A549 (cell line): ENCODE results near the gene EXPH5. TPM values are rescaled to one million over a fixed set of nuclear protein-coding genes. Genes with fewer than 3 reads are reported as not detected.
"Not testable (repeated sequence)": the region's sequence is repeated elsewhere in the genome, so short reads cannot be mapped to it uniquely, and the experiment has no call there.

Source experiments
- ATAC-seq, 2 experiments: fragments of 200-7000 bp in 1 of 2; fragments of >200 bp in 1 of 2; cut with Nextera tagmentation in 1 of 2; cut with Tn5 transposase in 1 of 2; 3 replicates each; pipeline versions ENCODE4 v1.8.0 to v1.9.1; 2018 to 2020; ENCODE audit warnings: mild to moderate bottlenecking in 1 of 2, moderate library complexity in 1 of 2
- CTCF ChIA-PET: fragments of 300-600 bp; sonication (Branson Sonifier 250); formaldehyde crosslinking; extraction: SDS; loops from one replicate; lab custom pipeline; 2021; ENCODE audit warnings: antibody characterized with exemption, inconsistent platforms; lab: Yijun Ruan, JAX
- POLR2A ChIA-PET: fragments of 350-600 bp; formaldehyde crosslinking; extraction: SDS; loops from one replicate; lab custom pipeline; 2021; ENCODE audit warnings: antibody characterized with exemption, inconsistent platforms; lab: Yijun Ruan, JAX
- DNase-seq, 2 experiments: peaks; one replicate each; pipeline versions ENCODE4 v3.0.0 to v3.0.0-alpha.2; 2011 to 2016; ENCODE audit warnings: low read depth in 1 of 2, low spot score in 1 of 2
- FAIRE-seq: peaks from 2 replicates; lab custom pipeline; 2011; peaks lifted over from hg19 to GRCh38; lab: Jason Lieb, UNC
- H3K27ac ChIP-seq, 2 experiments: fragments of >200 bp; sonication (Bioruptor Twin); formaldehyde crosslinking; 3 replicates each; pipeline ENCODE4 v1.5.1; 2016 to 2017
- H3K4me1 ChIP-seq: fragments of >200 bp; sonication (Bioruptor Twin); formaldehyde crosslinking; 3 replicates; pipeline ENCODE4 v1.6.1; 2016
- H3K4me2 ChIP-seq: fragments of >200 bp; sonication (Bioruptor Twin); formaldehyde crosslinking; 3 replicates; pipeline ENCODE4 v1.6.1; 2016
- H3K4me3 ChIP-seq: fragments of >200 bp; sonication (Bioruptor Twin); formaldehyde crosslinking; 3 replicates; pipeline ENCODE4 v1.5.1; 2016
- H3K9me3 ChIP-seq: fragments of >200 bp; sonication (Bioruptor Twin); formaldehyde crosslinking; 3 replicates; pipeline ENCODE4 v1.6.1; 2016
- ATOH8 ChIP-seq: fragments of 250-450 bp; sonication (Bioruptor Pico); IDR thresholded peaks from 2 replicates; pipeline ENCODE4 v1.5.0; 2020; ENCODE audit warnings: low read depth, mild to moderate bottlenecking, moderate library complexity
- BHLHE40 ChIP-seq: IDR thresholded peaks from 2 replicates; pipeline ENCODE4 v1.6.1; 2012; ENCODE audit warnings: low read depth, low read length, inconsistent platforms
- CBX8 ChIP-seq: fragments of 200-600 bp; sonication (generic); IDR thresholded peaks from 2 replicates; pipeline ENCODE4 v1.6.1; 2016
- CHD2 ChIP-seq: fragments of 150-350 bp; IDR thresholded peaks from 2 replicates; pipeline ENCODE4 v1.6.1; 2014; ENCODE audit warnings: low read length; ENCODE audit not compliant: partially characterized antibody
- E2F6 ChIP-seq: IDR thresholded peaks from 2 replicates; pipeline ENCODE4 v1.6.1; 2012; ENCODE audit warnings: low read depth, borderline replicate concordance
- ESRRA ChIP-seq: fragments of 150-350 bp; IDR thresholded peaks from 2 replicates; pipeline ENCODE4 v1.6.1; 2014; ENCODE audit warnings: mild to moderate bottlenecking, low read length, borderline replicate concordance
- FOSL2 ChIP-seq, 2 experiments: fragments of 450-650 bp in 1 of 2; fragments of >200 bp in 1 of 2; sonication (Bioruptor Twin) in 1 of 2; formaldehyde crosslinking; IDR thresholded peaks; 2 replicates each; pipeline versions ENCODE4 v1.5.0 to v1.6.1; 2016 to 2020; ENCODE audit warnings: mild to moderate bottlenecking in 1 of 2, moderate library complexity in 1 of 2
- FOXS1 ChIP-seq: fragments of 250-450 bp; sonication (Bioruptor Pico); IDR thresholded peaks from 2 replicates; pipeline ENCODE4 v1.5.0; 2020; ENCODE audit warnings: mild to moderate bottlenecking, moderate library complexity
- HDAC2 ChIP-seq: fragments of 200-600 bp; sonication (generic); IDR thresholded peaks from 2 replicates; pipeline ENCODE4 v1.6.1; 2016
- HMGXB4 ChIP-seq: fragments of 250-450 bp; sonication (Bioruptor Pico); IDR thresholded peaks from 2 replicates; pipeline ENCODE4 v1.5.0; 2021; ENCODE audit warnings: mild to moderate bottlenecking, moderate library complexity, borderline replicate concordance
- HOXB13 ChIP-seq: fragments of 250-450 bp; sonication (Bioruptor Pico); IDR thresholded peaks from 2 replicates; pipeline ENCODE4 v1.5.0; 2020; ENCODE audit warnings: low read depth, mild to moderate bottlenecking, moderate library complexity
- JUN ChIP-seq, 2 experiments: fragments of >200 bp; sonication (Bioruptor Twin); formaldehyde crosslinking; IDR thresholded peaks; 2 replicates in 1 of 2; 3 replicates in 1 of 2; pipeline ENCODE4 v1.6.1; 2016 to 2017
- JUNB ChIP-seq: fragments of >200 bp; sonication (Bioruptor Twin); formaldehyde crosslinking; IDR thresholded peaks from 2 replicates; pipeline ENCODE4 v1.6.1; 2016
- KDM5A ChIP-seq: fragments of 200-600 bp; sonication (generic); IDR thresholded peaks from 2 replicates; pipeline ENCODE4 v1.6.1; 2016; ENCODE audit warnings: antibody characterized with exemption, mild to moderate bottlenecking
- MAFK ChIP-seq: fragments of 450-650 bp; IDR thresholded peaks from 2 replicates; pipeline ENCODE4 v1.6.1; 2014; ENCODE audit not compliant: partially characterized antibody
- MAX ChIP-seq: IDR thresholded peaks from 2 replicates; pipeline ENCODE4 v1.6.1; 2012
- NPAS2 ChIP-seq: fragments of 250-450 bp; sonication (Bioruptor Pico); IDR thresholded peaks from 2 replicates; pipeline ENCODE4 v1.8.0; 2022; ENCODE audit warnings: mild to moderate bottlenecking, moderate library complexity, borderline replicate concordance
- POLR2A ChIP-seq: IDR thresholded peaks from 2 replicates; pipeline ENCODE4 v1.6.1; 2012; ENCODE audit warnings: mild to moderate bottlenecking, low read length
- POLR2AphosphoS2 ChIP-seq: conservative IDR thresholded peaks from 2 replicates; pipeline ENCODE4 v1.6.1; 2012; ENCODE audit warnings: low read length, improper control_type of control experiment, inconsistent platforms
- RAD21 ChIP-seq, 2 experiments: fragments of >200 bp in 1 of 2; sonication (Bioruptor Twin) in 1 of 2; formaldehyde crosslinking in 1 of 2; IDR thresholded peaks in 1 of 2; conservative IDR thresholded peaks in 1 of 2; 2 replicates in 1 of 2; 3 replicates in 1 of 2; pipeline ENCODE4 v1.6.1; 2012 to 2018; ENCODE audit warnings: inconsistent platforms in 1 of 2
- RARB ChIP-seq: fragments of 250-450 bp; sonication (Bioruptor Pico); IDR thresholded peaks from 2 replicates; pipeline ENCODE4 v1.8.0; 2021; ENCODE audit warnings: mild to moderate bottlenecking, moderate library complexity
- REST ChIP-seq: fragments of 200-600 bp; sonication (generic); IDR thresholded peaks from 2 replicates; pipeline ENCODE4 v1.6.1; 2016; ENCODE audit warnings: antibody characterized with exemption, mild to moderate bottlenecking, moderate library complexity
- RFX5 ChIP-seq: fragments of 450-650 bp; IDR thresholded peaks from 2 replicates; pipeline ENCODE4 v1.7.1; 2014; ENCODE audit warnings: antibody characterized with exemption, mild to moderate bottlenecking, moderate library complexity
- SREBF2 ChIP-seq: fragments of 450-650 bp; IDR thresholded peaks from 2 replicates; pipeline ENCODE4 v1.6.1; 2014; ENCODE audit warnings: mild to moderate bottlenecking, moderate library complexity
- TP53 ChIP-seq: fragments of 250-450 bp; sonication (Bioruptor Pico); IDR thresholded peaks from 2 replicates; pipeline ENCODE4 v1.5.0; 2021; ENCODE audit warnings: mild to moderate bottlenecking, moderate library complexity
- WGBS: methylation state at CpG from one replicate; pipeline ENCODE4 v1.1.6; 2017; ENCODE audit errors: missing lambda C conversion rate; 5-methylcytosine and 5-hydroxymethylcytosine counted together
- polyA plus RNA-seq, 4 experiments: library from polyadenylated mRNA; depleted of rRNA in 3 of 4; stranded (reverse); fragments of >200 nt; fragmentation: RNase III in 1 of 4; extraction: RNeasy Plus Mini Kit Qiagen cat#74134 plus additional on column Dnase treatment in 1 of 4; gene quantifications; 2 replicates in 3 of 4; 3 replicates in 1 of 4; pipeline ENCODE4 v1.2.3, GENCODE V29; 2011 to 2017

EXPH5 gene
- polyA plus RNA-seq, 2 of the 4 experiments (the other 2 are of a cell fraction), result 0.01 to 0.37 TPM

- POLR2A ChIA-PET, result no interaction called here
- H3K4me1 ChIP-seq, result peaks cover 22% of the 10 kb centered on the region; the same call in 2 of the 3 replicates
- no peak for TF ChIP-seq CBX8
- TF ChIP-seq ESRRA, result no peak
- no peak for TF ChIP-seq MAX
- TF ChIP-seq BHLHE40, result no peak
- no peak for TF ChIP-seq SREBF2
- TF ChIP-seq FOXS1 (CRISPR knock-in tag), result no peak
- TF ChIP-seq ATOH8 (CRISPR knock-in tag), result no peak
- TF ChIP-seq CHD2, result no peak
- no peak for TF ChIP-seq RFX5
- no peak for TF ChIP-seq KDM5A
- no peak for TF ChIP-seq HDAC2
- TF ChIP-seq MAFK, result no peak
- no peak for TF ChIP-seq TP53
- TF ChIP-seq NPAS2 (CRISPR knock-in tag), result no peak
- TF ChIP-seq POLR2A, result no peak
- WGBS, result 27% methylated on average over 3 of the region's 3 CpGs
- ATAC-seq (peak; percentile 38 to 74; a peak in 3 of 6 replicates), FAIRE-seq (no peak), DNase-seq (no peak)
- peak overlapping the region; percentile 42; the same call in 2 of the 3 replicates for H3K4me2 ChIP-seq
- H3K9me3 ChIP-seq, result no peaks in the 10 kb centered on the region
- CTCF ChIA-PET, result no interaction called here
- H3K4me3 ChIP-seq, result no peak overlapping the region
- H3K27ac ChIP-seq, result peak overlapping the region; percentile 8 to 28; a peak in 2 of 6 replicates
Observed at GRCh38 chr11:108606495-108607160, 13.1 kb upstream of the EXPH5 start.

- TF ChIP-seq FOSL2 (IDR thresholded peaks at IDR 0.05) (no peak), FOSL2 (CRISPR knock-in tag; IDR thresholded peaks at IDR 0.05) (no peak), JUNB (no peak), HMGXB4 (CRISPR knock-in tag) (no peak), SREBF2 (no peak), RARB (no peak), POLR2AphosphoS2 (no peak), HOXB13 (CRISPR knock-in tag) (no peak), CBX8 (no peak), E2F6 (no peak), JUN (IDR thresholded peaks at IDR 0.05) (no peak), REST (no peak), RAD21 (conservative IDR thresholded peaks at IDR 0.05 in 1 of 2, IDR thresholded peaks at IDR 0.05 in 1 of 2) (no peak)
- TF ChIP-seq, all 56 proteins: peak for 0
- Histone ChIP-seq H3K4me1 (peaks cover 22% of the 10 kb centered on the region; the same call in 2 of the 3 replicates), H3K9me3 (no peaks in the 10 kb centered on the region), H3K4me2 (peak overlapping the region; percentile 42; the same call in 2 of the 3 replicates), H3K4me3 (no peak overlapping the region), H3K27ac (peak overlapping the region; percentile 8 to 28; a peak in 3 of 6 replicates)
- WGBS, result 68% methylated on average over 5 of the region's 5 CpGs
- FAIRE-seq, result no peak
- DNase-seq, result no peak
- no peak for ATAC-seq
- POLR2A ChIA-PET, result no interaction called here
- CTCF ChIA-PET, result no interaction called here
Observed at GRCh38 chr11:108606070-108606469, 12.5 kb upstream of the EXPH5 start.

- H3K4me1 ChIP-seq, result peaks cover 15% of the 10 kb centered on the region; the same call in 2 of the 3 replicates
- 58% methylated on average over 5 of the region's 5 CpGs for WGBS
- ATAC-seq, result peak in 1 of 2 experiments; percentile 58; a peak in 3 of 6 replicates
- POLR2A ChIA-PET, CTCF ChIA-PET, FAIRE-seq, H3K4me3 ChIP-seq, H3K27ac ChIP-seq, H3K4me2 ChIP-seq, DNase-seq, H3K9me3 ChIP-seq: not testable (repeated sequence)
Observed at GRCh38 chr11:108602818-108603217, 9.2 kb upstream of the EXPH5 start.
